K562 (cell line): ENCODE measurements around the gene HDGFL1. TPM values are rescaled to one million over a fixed set of nuclear protein-coding genes. Genes with fewer than 3 reads are reported as not detected.

Experiments
- ATAC-seq: fragments of 200-7000 bp; cut with Tn5 transposase; 3 replicates; pipeline ENCODE4 v1.9.1; 2020; ENCODE audit warnings: moderate library complexity
- BruUV-seq: library from RNA; stranded (reverse); fragments of 400-500 nt; replicated peaks from 2 replicates; lab custom pipeline; 2021; lab: Mats Ljungman, UMichigan
- CTCF ChIA-PET: fragments of 300-600 bp; formaldehyde crosslinking; extraction: SDS; loops from one replicate; lab custom pipeline; 2021; ENCODE audit warnings: low intra/inter-chr PET ratio; lab: Yijun Ruan, JAX
- POLR2A ChIA-PET: fragments of 300-600, 350-650 bp; sonication (Branson Sonifier 250); formaldehyde crosslinking; extraction: SDS; loops from one replicate; lab custom pipeline; 2021; ENCODE audit warnings: antibody characterized with exemption, inconsistent platforms; lab: Yijun Ruan, JAX
- DNase-seq, 4 experiments: peaks; one replicate each; pipeline versions ENCODE4 v3.0.0 to v3.0.0-alpha.2; 2011 to 2018; ENCODE audit warnings: low spot score in 3 of 4, mixed read lengths in 3 of 4; ENCODE audit errors: extremely low read depth in 1 of 4
- FAIRE-seq: peaks from 2 replicates; lab custom pipeline; 2011; peaks lifted over from hg19 to GRCh38; lab: Jason Lieb, UNC
- H2AFZ ChIP-seq: 2 replicates; pipeline ENCODE4 v1.6.0; 2011; ENCODE audit warnings: low read depth, low read length, control low read depth, inconsistent platforms
- H3K27ac ChIP-seq: fragments of 200-600 bp; 3 replicates; pipeline ENCODE4 v1.8.0; 2011; ENCODE audit warnings: low read depth, mild to moderate bottlenecking, control low read depth, inconsistent platforms, low read length, moderate library complexity, mixed read lengths; ENCODE audit errors: extremely low read depth
- H3K27me3 ChIP-seq, 2 experiments: fragments of 300-600 bp in 1 of 2; 2 replicates in 1 of 2; 3 replicates in 1 of 2; pipeline versions ENCODE4 v1.6.0 to v1.8.0; 2011; ENCODE audit warnings: inconsistent platforms in 2 of 2, low read length in 2 of 2, mild to moderate bottlenecking in 1 of 2, mixed read lengths in 1 of 2, moderate library complexity in 1 of 2; ENCODE audit not compliant: control insufficient read depth in 2 of 2, insufficient read depth in 2 of 2
- H3K36me3 ChIP-seq: fragments of 300-600 bp; 3 replicates; pipeline ENCODE4 v1.8.0; 2011; ENCODE audit warnings: mild to moderate bottlenecking, low read length, inconsistent platforms; ENCODE audit not compliant: control insufficient read depth, insufficient read depth
- H3K4me1 ChIP-seq, 2 experiments: fragments of 200-600 bp in 1 of 2; replicated peaks in 1 of 2; 2 replicates in 1 of 2; 3 replicates in 1 of 2; pipeline versions ENCODE4 v1.5.1 to v1.8.0; 2011; ENCODE audit warnings: inconsistent platforms in 2 of 2, low read length in 2 of 2, mild to moderate bottlenecking in 1 of 2, mixed read lengths in 1 of 2, moderate library complexity in 1 of 2; ENCODE audit not compliant: control insufficient read depth in 2 of 2, insufficient read depth in 2 of 2
- H3K4me2 ChIP-seq: 2 replicates; pipeline ENCODE4 v1.6.1; 2011; ENCODE audit warnings: low read length, control low read depth, inconsistent platforms, mixed read lengths; ENCODE audit not compliant: insufficient read depth
- H3K4me3 ChIP-seq: fragments of 200-600 bp; sonication (generic), shearing (Covaris generic); 2 replicates; pipeline ENCODE4 v1.5.1; 2016; ENCODE audit warnings: control low read depth, inconsistent platforms
- H3K79me2 ChIP-seq: fragments of 200-600 bp; 3 replicates; pipeline ENCODE4 v1.8.0; 2011; ENCODE audit warnings: low read length, inconsistent platforms; ENCODE audit not compliant: control insufficient read depth, insufficient read depth
- H3K9ac ChIP-seq, 2 experiments: 2 replicates each; pipeline versions ENCODE4 v1.6.0 to v1.6.1; 2011; ENCODE audit warnings: low read depth in 2 of 2, low read length in 2 of 2, control low read depth in 1 of 2, inconsistent platforms in 1 of 2, mild to moderate bottlenecking in 1 of 2, mixed read lengths in 1 of 2; ENCODE audit not compliant: insufficient read depth in 1 of 2
- H3K9me1 ChIP-seq: one replicate; pipeline ENCODE4 v1.6.0; 2011; ENCODE audit warnings: inconsistent platforms, mild to moderate bottlenecking, low read length, moderate library complexity; ENCODE audit not compliant: control insufficient read depth, insufficient read depth
- H3K9me3 ChIP-seq: replicated peaks from 2 replicates; pipeline ENCODE4 v1.5.1; 2011; ENCODE audit warnings: low read depth, low read length, inconsistent platforms; ENCODE audit not compliant: control insufficient read depth, insufficient read depth
- H4K20me1 ChIP-seq: replicated peaks from 2 replicates; pipeline ENCODE4 v1.6.1; 2011; ENCODE audit warnings: low read length, inconsistent platforms, mixed read lengths; ENCODE audit not compliant: control insufficient read depth, insufficient read depth
- CBFA2T3 ChIP-seq: fragments of 450-650 bp; IDR thresholded peaks from 2 replicates; pipeline ENCODE4 v1.6.1; 2017
- MED1 ChIP-seq: sonication (generic); formaldehyde crosslinking; IDR thresholded peaks from 2 replicates; pipeline ENCODE4 v1.8.1; 2023; ENCODE audit warnings: missing genetic modification reagents, borderline replicate concordance
- PURB ChIP-seq: sonication (generic); formaldehyde crosslinking; IDR thresholded peaks from 2 replicates; pipeline ENCODE4 v1.9.0; 2021; ENCODE audit warnings: low read depth, mild to moderate bottlenecking, missing genetic modification reagents
- WGBS: fragments of 100-300 bp; shearing (Covaris generic); methylation state at CpG from one replicate; pipeline ENCODE4 v1.1.6; 2016; ENCODE audit warnings: low coverage, mixed read lengths; ENCODE audit not compliant: insufficient coverage; ENCODE audit errors: missing lambda C conversion rate; 5-methylcytosine and 5-hydroxymethylcytosine counted together
- in situ Hi-C: fragments of 300-500 bp; cut with MboI; formaldehyde crosslinking; loops from 4 replicates; pipeline ENCODE4 v1.15.0; 2018; ENCODE audit warnings: inconsistent platforms, mixed read lengths
- intact Hi-C: fragments of 100-400 bp; cut with micrococcal nuclease; formaldehyde crosslinking; loops from 2 replicates; pipeline ENCODE4 v1.14.2; 2022
- polyA plus RNA-seq, 8 experiments: library from polyadenylated mRNA; depleted of rRNA in 4 of 8; stranded (reverse) in 5 of 8; unstranded in 3 of 8; fragments of >200 nt; fragmentation: Nextera tagmentation in 2 of 8; fragmentation: Illumina TruSeq in 1 of 8; extraction: Ambion mirVana in 2 of 8; extraction: Trizol in 1 of 8; gene quantifications; 2 replicates each; pipeline versions ENCODE4 v1.2.1 to v1.2.3, GENCODE V29; 2011 to 2014; ENCODE audit warnings: inconsistent platforms in 1 of 8, missing spikeins in 1 of 8
- total RNA-seq, 7 experiments: library from RNA; depleted of rRNA in 6 of 7; stranded (reverse); fragments of >200 nt in 6 of 7; fragmentation: Illumina TruSeq in 2 of 7; extraction: Trizol in 2 of 7; gene quantifications; 2 replicates each; pipeline versions ENCODE4 v1.2.1 to v1.2.3, GENCODE V29; 2011 to 2021; ENCODE audit warnings: low replicate concordance in 1 of 7
- TF ChIP-seq, protein P1 (sequence below), 2 experiments: IDR thresholded peaks in 1 of 2; conservative IDR thresholded peaks in 1 of 2; 2 replicates each; pipeline ENCODE4 v1.6.1; 2016; ENCODE audit warnings: low read depth in 2 of 2, mild to moderate bottlenecking in 1 of 2, missing compliant biosample characterization in 1 of 2, missing genetic modification characterization in 1 of 2, moderate library complexity in 1 of 2

Gene HDGFL1
- total and polyA plus RNA-seq, 9 of the 15 experiments (the other 6 are each of a cell fraction or from before 2014, with no cell fraction given), result 0.04 to 0.64 (median 0.28) TPM

DNA sequence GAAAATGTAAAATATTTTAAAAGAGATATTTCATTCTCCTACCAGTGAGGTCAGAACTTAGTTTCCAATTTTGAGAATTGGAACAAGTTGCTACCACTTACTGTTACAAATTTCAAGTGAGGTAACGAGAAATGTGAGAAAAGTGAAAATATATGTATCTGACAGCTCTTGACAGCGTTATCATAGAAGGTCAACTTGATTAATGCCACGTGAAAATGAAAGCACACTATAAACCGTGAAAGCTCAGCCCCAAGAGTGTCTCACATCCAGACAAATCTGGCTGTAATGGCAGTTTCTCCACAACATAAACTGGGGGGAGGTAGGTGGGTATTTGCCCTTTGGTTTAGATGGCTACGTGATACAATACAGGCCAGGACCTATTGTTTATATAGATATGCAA, 13.9 kb downstream of the HDGFL1 start:
- no peaks in the 10 kb centered on the region for H4K20me1 ChIP-seq
- POLR2A ChIA-PET, result no interaction called here
- intact Hi-C loops, result no loop called here
- in situ Hi-C loops, result no loop called here
- H3K36me3 ChIP-seq, result no peaks in the 10 kb centered on the region
- no peak overlapping the region for H3K27ac ChIP-seq
- no peaks in the 10 kb centered on the region for H3K79me2 ChIP-seq
- H3K9me3 ChIP-seq, result no peaks in the 10 kb centered on the region
- DNase-seq (no peak), FAIRE-seq (no peak), ATAC-seq (no peak)
- 0% methylated on average over 5 of the region's 5 CpGs for WGBS
- no peak overlapping the region for H3K4me3 ChIP-seq
- no TSS peak for BruUV-seq
- H3K9ac ChIP-seq, result no peak overlapping the region
- TF ChIP-seq, protein P1, sequence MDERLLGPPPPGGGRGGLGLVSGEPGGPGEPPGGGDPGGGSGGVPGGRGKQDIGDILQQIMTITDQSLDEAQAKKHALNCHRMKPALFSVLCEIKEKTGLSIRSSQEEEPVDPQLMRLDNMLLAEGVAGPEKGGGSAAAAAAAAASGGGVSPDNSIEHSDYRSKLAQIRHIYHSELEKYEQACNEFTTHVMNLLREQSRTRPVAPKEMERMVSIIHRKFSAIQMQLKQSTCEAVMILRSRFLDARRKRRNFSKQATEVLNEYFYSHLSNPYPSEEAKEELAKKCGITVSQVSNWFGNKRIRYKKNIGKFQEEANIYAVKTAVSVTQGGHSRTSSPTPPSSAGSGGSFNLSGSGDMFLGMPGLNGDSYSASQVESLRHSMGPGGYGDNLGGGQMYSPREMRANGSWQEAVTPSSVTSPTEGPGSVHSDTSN (CRISPR knock-in tag; IDR thresholded peaks at IDR 0.05; ENCODE audit: low read depth), result no peak
- TF ChIP-seq, protein P1 (tag; conservative IDR thresholded peaks at IDR 0.05; ENCODE audit: low read depth), result peak; percentile 59
- no peak for TF ChIP-seq CBFA2T3
- CTCF ChIA-PET, result no interaction called here
- H3K27me3 ChIP-seq, result no peaks in the 10 kb centered on the region
- H2AFZ ChIP-seq, result no peak overlapping the region
- H3K4me1 ChIP-seq, result no peaks in the 10 kb centered on the region
- no peak overlapping the region for H3K4me2 ChIP-seq
- no peaks in the 10 kb centered on the region for H3K9me1 ChIP-seq

DNA sequence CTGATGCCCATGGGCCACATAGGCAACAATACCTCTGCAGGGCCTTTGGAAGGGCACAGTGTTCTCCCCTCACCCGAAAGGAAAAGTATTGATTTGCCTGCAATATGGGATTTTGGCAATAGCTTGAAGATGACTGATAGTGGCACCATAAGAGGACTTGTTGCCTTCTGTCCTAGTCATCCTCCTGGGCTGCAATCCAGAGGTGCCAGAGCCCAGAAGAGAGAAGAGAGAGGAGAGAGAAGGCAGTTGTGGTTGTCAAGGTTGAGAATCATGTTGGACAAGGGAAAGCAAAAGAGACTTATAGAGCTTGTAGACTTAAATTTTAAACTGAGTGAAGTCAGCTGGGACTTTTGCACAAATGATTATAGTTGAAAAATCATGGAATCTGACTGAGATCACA, 14.6 kb downstream of the HDGFL1 start:
- CTCF ChIA-PET, result no interaction called here
- BruUV-seq, result no TSS peak
- in situ Hi-C loops, result no loop called here

More for the DNA sequence above, 14.6 kb downstream of the HDGFL1 start:
- no peaks in the 10 kb centered on the region for H3K9me3 ChIP-seq
- H2AFZ ChIP-seq, result no peak overlapping the region
- no peak overlapping the region for H3K9ac ChIP-seq
- no peaks in the 10 kb centered on the region for H3K4me1 ChIP-seq
- ATAC-seq, result no peak
- no peak overlapping the region for H3K4me3 ChIP-seq
- POLR2A ChIA-PET, result no interaction called here
- H3K27ac ChIP-seq, result no peak overlapping the region
- WGBS, result 0% methylated on average over 1 of the region's 1 CpG
- no peaks in the 10 kb centered on the region for H3K27me3 ChIP-seq
- no peaks in the 10 kb centered on the region for H3K9me1 ChIP-seq
- H3K36me3 ChIP-seq, result no peaks in the 10 kb centered on the region
- no peak for FAIRE-seq
- no peak for DNase-seq
- intact Hi-C loops, result no loop called here
- no peak overlapping the region for H3K4me2 ChIP-seq
- H4K20me1 ChIP-seq, result no peaks in the 10 kb centered on the region
- TF ChIP-seq MED1 (CRISPR knock-in tag) (no peak), PURB (CRISPR knock-in tag) (no peak)
- no peaks in the 10 kb centered on the region for H3K79me2 ChIP-seq
